Vagina (tissue), 2 donors: Measurements from ENCODE around the gene CRISPLD2. TPM values are rescaled to one million over a fixed set of nuclear protein-coding genes. Genes with fewer than 3 reads are reported as not detected.

Experiments used
- DNase-seq, 2 donors: peaks; one replicate each; pipeline ENCODE4 v3.0.0-alpha.2; 2017; ENCODE audit errors: extremely low spot score in 2 of 2
- H3K27ac ChIP-seq: fragments of 200-600 bp; sonication (generic); one replicate; pipeline ENCODE4 v1.5.1; 2019
- H3K27me3 ChIP-seq: fragments of 200-600 bp; sonication (generic); one replicate; pipeline ENCODE4 v1.5.1; 2019
- H3K36me3 ChIP-seq, 2 donors: fragments of 200-600 bp; sonication (generic); one replicate each; pipeline ENCODE4 v1.5.1; 2017 to 2019
- H3K4me1 ChIP-seq: fragments of 200-600 bp; sonication (generic); one replicate; pipeline ENCODE4 v1.5.1; 2019
- H3K4me3 ChIP-seq, 2 donors: fragments of 200-600 bp; sonication (generic); 1 replicate in 1 of 2; 2 replicates in 1 of 2; pipeline ENCODE4 v1.5.1; 2016 to 2019
- H3K9me3 ChIP-seq: fragments of 200-600 bp; sonication (generic); one replicate; pipeline ENCODE4 v1.5.1; 2019
- CTCF ChIP-seq, 3 experiments: fragments of 450-650 bp in 2 of 3; fragments of 200-600 bp in 1 of 3; sonication (generic) in 1 of 3; IDR thresholded peaks; one replicate each; pipeline ENCODE4 v1.5.1; 2017 to 2019; ENCODE audit warnings: antibody characterized with exemption in 3 of 3, mild to moderate bottlenecking in 2 of 3, moderate library complexity in 2 of 3
- POLR2A ChIP-seq, 2 donors: fragments of 450-650 bp; IDR thresholded peaks; one replicate each; pipeline ENCODE4 v1.6.1; 2017; ENCODE audit warnings: antibody characterized with exemption in 2 of 2, mild to moderate bottlenecking in 2 of 2, moderate library complexity in 2 of 2
- POLR2AphosphoS5 ChIP-seq, 2 donors: sonication (generic); formaldehyde crosslinking; IDR thresholded peaks; one replicate each; pipeline ENCODE4 v1.9.0; 2017; ENCODE audit warnings: antibody characterized with exemption in 2 of 2, mild to moderate bottlenecking in 2 of 2, low read depth in 1 of 2; ENCODE audit not compliant: insufficient read depth in 1 of 2
- intact Hi-C: fragments of 100-400 bp; cut with DNase I; formaldehyde crosslinking; loops from one replicate; pipeline ENCODE4 v1.15.1; 2023
- total RNA-seq: library from RNA; depleted of rRNA; stranded (reverse); fragments of >200 nt; gene quantifications from one replicate; pipeline ENCODE4 v1.2.3, GENCODE V29; 2016

The CRISPLD2 gene
- total RNA-seq, 1 donor from 2014 or later, result 320 TPM

DNA sequence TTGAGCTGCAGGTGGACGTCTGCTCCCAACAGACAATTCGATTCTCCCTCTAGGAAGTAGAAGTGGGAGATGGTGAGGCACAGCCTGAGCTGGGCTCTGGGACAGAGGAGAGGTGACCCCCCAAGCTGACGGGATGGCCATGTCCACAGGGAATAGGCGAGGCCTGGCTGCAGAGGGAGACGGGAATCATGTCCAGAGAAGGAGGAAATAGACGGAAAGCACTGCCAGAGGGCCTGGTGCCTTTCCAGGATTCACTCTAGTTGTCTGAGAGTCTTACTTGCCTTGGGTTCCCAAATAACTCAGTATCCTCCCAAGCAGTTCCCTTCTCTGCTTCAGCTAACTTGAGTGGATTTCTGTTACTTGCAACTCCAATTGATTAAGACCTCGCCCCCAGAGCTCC, 4.3 kb upstream of the CRISPLD2 start:
- Histone ChIP-seq H3K4me1 (peaks cover 13% of the 10 kb centered on the region), H3K27ac (no peak overlapping the region), H3K27me3 (no peaks in the 10 kb centered on the region), H3K4me3 (no peak overlapping the region), H3K9me3 (no peaks in the 10 kb centered on the region), H3K36me3 (no peaks in the 10 kb centered on the region)
- no peak for DNase-seq
- TF ChIP-seq CTCF (IDR thresholded peaks at IDR 0.05) (no peak), POLR2AphosphoS5 (IDR thresholded peaks at IDR 0.05; ENCODE audit: insufficient read depth in 1 of 2, low read depth in 1 of 2) (no peak), POLR2A (IDR thresholded peaks at IDR 0.05) (no peak)
- intact Hi-C loops, result no loop called here

- TF ChIP-seq CTCF (IDR thresholded peaks at IDR 0.05) (no peak), POLR2AphosphoS5 (IDR thresholded peaks at IDR 0.05; ENCODE audit: insufficient read depth in 1 of 2, low read depth in 1 of 2) (no peak), POLR2A (IDR thresholded peaks at IDR 0.05) (no peak)
- H3K4me3 ChIP-seq, result no peak overlapping the region
- H3K27ac ChIP-seq, result no peak overlapping the region
- intact Hi-C loops, result no loop called here
- no peaks in the 10 kb centered on the region for H3K27me3 ChIP-seq
- no peak for DNase-seq
- peaks cover 14% of the 10 kb centered on the region for H3K4me1 ChIP-seq
- no peaks in the 10 kb centered on the region for H3K9me3 ChIP-seq
- H3K36me3 ChIP-seq, result no peaks in the 10 kb centered on the region
Observed at GRCh38 chr16:84816023-84816422, 3.8 kb upstream of the CRISPLD2 start.

GRCh38 chr16:84816485-84816884, 3.3 kb upstream of the CRISPLD2 start:
- Histone ChIP-seq H3K4me3 (no peak overlapping the region), H3K36me3 (no peaks in the 10 kb centered on the region), H3K27me3 (no peaks in the 10 kb centered on the region), H3K4me1 (peaks cover 15% of the 10 kb centered on the region), H3K9me3 (no peaks in the 10 kb centered on the region), H3K27ac (no peak overlapping the region)
- TF ChIP-seq POLR2A (IDR thresholded peaks at IDR 0.05), result no peak
- no peak for TF ChIP-seq POLR2AphosphoS5 (IDR thresholded peaks at IDR 0.05; ENCODE audit: insufficient read depth in 1 of 2, low read depth in 1 of 2)
- no peak for TF ChIP-seq CTCF (IDR thresholded peaks at IDR 0.05)
- intact Hi-C loops, result no loop called here
- DNase-seq, result no peak

DNA sequence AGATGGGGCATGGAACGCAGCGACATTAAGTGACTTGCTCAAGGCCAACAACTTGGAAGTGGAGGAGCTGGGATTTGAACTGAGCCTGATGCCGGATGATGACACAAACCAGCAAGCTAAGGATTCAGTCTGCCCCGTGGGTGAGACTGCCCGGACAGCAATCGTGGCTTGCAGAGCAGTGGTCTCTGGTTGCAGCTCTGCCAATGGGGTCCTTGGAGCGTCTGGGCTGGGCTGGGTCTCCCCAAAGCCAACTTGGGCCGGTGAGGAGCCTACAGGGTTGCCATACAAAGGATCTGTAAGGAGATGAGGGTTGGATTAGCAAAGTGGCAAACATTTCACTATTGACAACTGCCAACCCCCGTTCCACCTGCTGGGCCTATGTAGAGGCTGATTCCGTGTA, 2.6 kb upstream of the CRISPLD2 start:
- DNase-seq, result no peak
- intact Hi-C loops, result no loop called here
- no peaks in the 10 kb centered on the region for H3K36me3 ChIP-seq
- no peak overlapping the region for H3K4me3 ChIP-seq
- peaks cover 17% of the 10 kb centered on the region for H3K4me1 ChIP-seq
- no peak overlapping the region for H3K27ac ChIP-seq
- no peaks in the 10 kb centered on the region for H3K27me3 ChIP-seq
- TF ChIP-seq POLR2A (IDR thresholded peaks at IDR 0.05) (no peak), POLR2AphosphoS5 (IDR thresholded peaks at IDR 0.05; ENCODE audit: insufficient read depth in 1 of 2, low read depth in 1 of 2) (no peak), CTCF (IDR thresholded peaks at IDR 0.05) (no peak)
- H3K9me3 ChIP-seq, result no peaks in the 10 kb centered on the region

GRCh38 chr16:84817613-84818012, 2.2 kb upstream of the CRISPLD2 start:
- no peaks in the 10 kb centered on the region for H3K27me3 ChIP-seq
- intact Hi-C loops, result no loop called here

More at GRCh38 chr16:84817613-84818012, 2.2 kb upstream of the CRISPLD2 start:
- peaks cover 17% of the 10 kb centered on the region for H3K4me1 ChIP-seq
- no peak overlapping the region for H3K27ac ChIP-seq
- H3K9me3 ChIP-seq, result no peaks in the 10 kb centered on the region
- H3K36me3 ChIP-seq, result no peaks in the 10 kb centered on the region
- no peak for DNase-seq
- TF ChIP-seq POLR2AphosphoS5 (IDR thresholded peaks at IDR 0.05; ENCODE audit: insufficient read depth in 1 of 2, low read depth in 1 of 2) (no peak), POLR2A (IDR thresholded peaks at IDR 0.05) (no peak), CTCF (IDR thresholded peaks at IDR 0.05) (no peak)
- H3K4me3 ChIP-seq, result no peak overlapping the region
